ENCODE data around the gene PPP2R2C.

PPP2R2C gene

GRCh38 chr4:6299875-6300274, 172.5 kb downstream of the PPP2R2C start:
- no peak for DNase-seq

- no peak for DNase-seq
These were observed 173.6 kb downstream of the PPP2R2C start for GRCh38 chr4:6298852-6299251.

GRCh38 chr4:6298035-6298434, 174.4 kb downstream of the PPP2R2C start:
- no peak for DNase-seq

GRCh38 chr4:6297266-6297815, 175.1 kb downstream of the PPP2R2C start:
- DNase-seq, result no peak

- no peak for DNase-seq
These were observed 176.4 kb downstream of the PPP2R2C start for GRCh38 chr4:6296026-6296425.

- no peak for DNase-seq
These were observed 176.9 kb downstream of the PPP2R2C start for GRCh38 chr4:6295495-6295894.

GRCh38 chr4:6294705-6295421, 177.6 kb downstream of the PPP2R2C start:
- no peak for DNase-seq

- no peak for DNase-seq
These were observed 178.8 kb downstream of the PPP2R2C start for GRCh38 chr4:6293661-6294060.

- DNase-seq, result no peak
These were observed 179.3 kb downstream of the PPP2R2C start for GRCh38 chr4:6293097-6293445.

GRCh38 chr4:6292376-6293096, 179.9 kb downstream of the PPP2R2C start:
- DNase-seq, result no peak

GRCh38 chr4:6291784-6292297, 180.6 kb downstream of the PPP2R2C start:
- no peak for DNase-seq

- no peak for DNase-seq
These were observed 181.5 kb downstream of the PPP2R2C start for GRCh38 chr4:6290769-6291547.

GRCh38 chr4:6290256-6290655, 182.2 kb downstream of the PPP2R2C start:
- DNase-seq, result no peak

- no peak for DNase-seq
These were observed 183.5 kb downstream of the PPP2R2C start for GRCh38 chr4:6288871-6289270.

- DNase-seq, result no peak
These were observed 184.1 kb downstream of the PPP2R2C start for GRCh38 chr4:6288342-6288741.

- no peak for DNase-seq
These were observed 185.2 kb downstream of the PPP2R2C start for GRCh38 chr4:6287017-6287788.

- no peak for DNase-seq
These were observed 189.1 kb downstream of the PPP2R2C start for GRCh38 chr4:6283282-6283681.

- no peak for DNase-seq
These were observed 190.1 kb downstream of the PPP2R2C start for GRCh38 chr4:6282314-6282771.

- no peak for DNase-seq
These were observed 190.7 kb downstream of the PPP2R2C start for GRCh38 chr4:6281436-6282313.

- no peak for DNase-seq
These were observed 191.9 kb downstream of the PPP2R2C start for GRCh38 chr4:6280365-6280996.

Measured in NCI-H446 treated with DMSO at 0.1 percent for 48 hours (cell line).